Measurements from ENCODE around the gene PTPRO. TPM values are rescaled to one million over a fixed set of nuclear protein-coding genes. Genes with fewer than 3 reads are reported as not detected.

The PTPRO gene
- total and polyA plus RNA-seq, 10 of the 15 experiments (the other 5 are each of a cell fraction or from before 2014, with no cell fraction given) = 1.2 to 5.3 (median 3.5) TPM

- TF ChIP-seq MLLT1 (IDR thresholded peaks at IDR 0.05) = 0 out of 2 replicates have a peak, but pooled peaks have one; percentile 39
These were observed 212.0 kb downstream of the PTPRO start (continued) for GRCh38 chr12:15534322-15534721.

DNA sequence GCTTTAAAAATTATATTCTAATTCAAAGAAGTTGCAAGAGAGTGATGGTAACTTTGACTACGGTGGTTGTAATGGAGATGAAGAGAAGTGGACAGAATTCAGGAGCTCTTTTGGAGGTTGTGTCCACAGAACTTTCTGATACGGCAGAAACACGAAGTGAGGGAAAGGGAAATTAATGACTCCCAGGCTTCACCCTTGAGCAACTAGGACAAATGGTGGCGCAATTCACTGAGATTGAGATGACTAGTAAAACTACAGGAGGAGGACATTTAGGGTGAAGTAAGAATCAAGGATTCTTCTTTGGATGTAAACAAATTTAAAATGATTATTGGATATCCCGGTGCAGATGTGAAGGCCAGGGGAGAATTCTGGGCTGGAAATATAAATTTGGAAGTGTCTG is 212.6 kb downstream of the PTPRO start:
- Histone ChIP-seq H3K36me3 (ENCODE audit: control insufficient read depth in 2 of 2, insufficient read depth in 2 of 2, low read length in 1 of 2) (no peaks in the 10 kb centered on the region), H4K20me1 (ENCODE audit: control insufficient read depth, insufficient read depth) (no peaks in the 10 kb centered on the region), H3K4me3 (no peak overlapping the region), H3K79me2 (ENCODE audit: control insufficient read depth, insufficient read depth, low read length) (no peaks in the 10 kb centered on the region), H3K27ac (ENCODE audit: control insufficient read depth, insufficient read depth) (no peak overlapping the region), H3K4me2 (ENCODE audit: control insufficient read depth, insufficient read depth) (no peak overlapping the region; the same call in 1 of the 2 replicates), H2AFZ (ENCODE audit: control insufficient read depth, low read depth, low read length) (no peak overlapping the region; the same call in 1 of the 2 replicates), H3K9ac (ENCODE audit: control insufficient read depth, insufficient read depth, low read length) (no peak overlapping the region), H3K27me3 (replicated peaks in 1 of 2; ENCODE audit: control insufficient read depth in 2 of 2, insufficient read depth in 2 of 2, low read length in 1 of 2) (no peaks in the 10 kb centered on the region), H3K4me1 (ENCODE audit: control insufficient read depth, insufficient read depth, low read length) (no peaks in the 10 kb centered on the region; the same call in 1 of the 2 replicates), H3K9me3 (replicated peaks; ENCODE audit: control insufficient read depth, insufficient read depth, low read length) (no peaks in the 10 kb centered on the region; the same call in 2 of the 3 replicates)
- intact Hi-C loops (cut with micrococcal nuclease; ENCODE audit: unreplicated experiment) = no loop called here
- no peak for ATAC-seq
- no TSS peak for BruUV-seq (replicated peaks)
- DNase-seq (ENCODE audit: low read depth, low spot score) = no peak
- in situ Hi-C loops (cut with MboI) = loop anchor here (5.0 kb wide), 2 partner anchors 42 to 317 kb away; no protein-coding TSS in a partner anchor
- 88% methylated on average over 5 of the region's 5 CpGs for WGBS (ENCODE audit: insufficient coverage, insufficient replicate concordance, low lambda C conversion rate, missing lambda C conversion rate)
- CTCF ChIA-PET = interaction anchor here (0.6 to 13.6 kb wide), 13 partner anchors 10 to 1159 kb away, joined by 3 to 1078 read pairs (median 6); no protein-coding TSS in a partner anchor
- RAD21 ChIA-PET (ENCODE audit: unreplicated experiment) = interaction anchor here (0.7 to 11.8 kb wide), 18 partner anchors 9 to 323 kb away, joined by 3 to 609 read pairs (median 5); no protein-coding TSS in a partner anchor
- SMC1A ChIA-PET (ENCODE audit: uncharacterized antibody, unreplicated experiment) = interaction anchor here (0.7 to 13.5 kb wide), 18 partner anchors 8 to 359 kb away, joined by 3 to 853 read pairs (median 4); no protein-coding TSS in a partner anchor
- FAIRE-seq = no peak
- POLR2A ChIA-PET = interaction anchor here (0.6 to 1.8 kb wide), 11 partner anchors 9 to 263 kb away, joined by 3 to 7 read pairs (median 5); no protein-coding TSS in a partner anchor
- TF ChIP-seq, protein P1, sequence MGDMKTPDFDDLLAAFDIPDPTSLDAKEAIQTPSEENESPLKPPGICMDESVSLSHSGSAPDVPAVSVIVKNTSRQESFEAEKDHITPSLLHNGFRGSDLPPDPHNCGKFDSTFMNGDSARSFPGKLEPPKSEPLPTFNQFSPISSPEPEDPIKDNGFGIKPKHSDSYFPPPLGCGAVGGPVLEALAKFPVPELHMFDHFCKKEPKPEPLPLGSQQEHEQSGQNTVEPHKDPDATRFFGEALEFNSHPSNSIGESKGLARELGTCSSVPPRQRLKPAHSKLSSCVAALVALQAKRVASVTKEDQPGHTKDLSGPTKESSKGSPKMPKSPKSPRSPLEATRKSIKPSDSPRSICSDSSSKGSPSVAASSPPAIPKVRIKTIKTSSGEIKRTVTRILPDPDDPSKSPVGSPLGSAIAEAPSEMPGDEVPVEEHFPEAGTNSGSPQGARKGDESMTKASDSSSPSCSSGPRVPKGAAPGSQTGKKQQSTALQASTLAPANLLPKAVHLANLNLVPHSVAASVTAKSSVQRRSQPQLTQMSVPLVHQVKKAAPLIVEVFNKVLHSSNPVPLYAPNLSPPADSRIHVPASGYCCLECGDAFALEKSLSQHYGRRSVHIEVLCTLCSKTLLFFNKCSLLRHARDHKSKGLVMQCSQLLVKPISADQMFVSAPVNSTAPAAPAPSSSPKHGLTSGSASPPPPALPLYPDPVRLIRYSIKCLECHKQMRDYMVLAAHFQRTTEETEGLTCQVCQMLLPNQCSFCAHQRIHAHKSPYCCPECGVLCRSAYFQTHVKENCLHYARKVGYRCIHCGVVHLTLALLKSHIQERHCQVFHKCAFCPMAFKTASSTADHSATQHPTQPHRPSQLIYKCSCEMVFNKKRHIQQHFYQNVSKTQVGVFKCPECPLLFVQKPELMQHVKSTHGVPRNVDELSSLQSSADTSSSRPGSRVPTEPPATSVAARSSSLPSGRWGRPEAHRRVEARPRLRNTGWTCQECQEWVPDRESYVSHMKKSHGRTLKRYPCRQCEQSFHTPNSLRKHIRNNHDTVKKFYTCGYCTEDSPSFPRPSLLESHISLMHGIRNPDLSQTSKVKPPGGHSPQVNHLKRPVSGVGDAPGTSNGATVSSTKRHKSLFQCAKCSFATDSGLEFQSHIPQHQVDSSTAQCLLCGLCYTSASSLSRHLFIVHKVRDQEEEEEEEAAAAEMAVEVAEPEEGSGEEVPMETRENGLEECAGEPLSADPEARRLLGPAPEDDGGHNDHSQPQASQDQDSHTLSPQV (IDR thresholded peaks at IDR 0.05) = no peak
- TF ChIP-seq NKRF (conservative IDR thresholded peaks at IDR 0.05) (no peak), CHD1 (IDR thresholded peaks at IDR 0.05; ENCODE audit: low read depth, low read length) (no peak), RAD51 (IDR thresholded peaks at IDR 0.05) (no peak), E2F8 (IDR thresholded peaks at IDR 0.05; ENCODE audit: low read depth, partially characterized antibody) (no peak)
- TF ChIP-seq, protein P2, sequence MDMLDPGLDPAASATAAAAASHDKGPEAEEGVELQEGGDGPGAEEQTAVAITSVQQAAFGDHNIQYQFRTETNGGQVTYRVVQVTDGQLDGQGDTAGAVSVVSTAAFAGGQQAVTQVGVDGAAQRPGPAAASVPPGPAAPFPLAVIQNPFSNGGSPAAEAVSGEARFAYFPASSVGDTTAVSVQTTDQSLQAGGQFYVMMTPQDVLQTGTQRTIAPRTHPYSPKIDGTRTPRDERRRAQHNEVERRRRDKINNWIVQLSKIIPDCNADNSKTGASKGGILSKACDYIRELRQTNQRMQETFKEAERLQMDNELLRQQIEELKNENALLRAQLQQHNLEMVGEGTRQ (IDR thresholded peaks at IDR 0.05; ENCODE audit: borderline replicate concordance, low read depth, low read length) = no peak

Measured in GM12878 (cell line).